GM18519 (cell line): ENCODE data around the gene INSIG1.

Source experiments
- ATAC-seq: cut with Tn5 transposase; IDR thresholded peaks from one replicate; pipeline ENCODE4 v1.9.1; 2021; ENCODE audit warnings: mild to moderate bottlenecking, moderate library complexity; ENCODE audit not compliant: unreplicated experiment, low FRiP score

INSIG1 gene

DNA sequence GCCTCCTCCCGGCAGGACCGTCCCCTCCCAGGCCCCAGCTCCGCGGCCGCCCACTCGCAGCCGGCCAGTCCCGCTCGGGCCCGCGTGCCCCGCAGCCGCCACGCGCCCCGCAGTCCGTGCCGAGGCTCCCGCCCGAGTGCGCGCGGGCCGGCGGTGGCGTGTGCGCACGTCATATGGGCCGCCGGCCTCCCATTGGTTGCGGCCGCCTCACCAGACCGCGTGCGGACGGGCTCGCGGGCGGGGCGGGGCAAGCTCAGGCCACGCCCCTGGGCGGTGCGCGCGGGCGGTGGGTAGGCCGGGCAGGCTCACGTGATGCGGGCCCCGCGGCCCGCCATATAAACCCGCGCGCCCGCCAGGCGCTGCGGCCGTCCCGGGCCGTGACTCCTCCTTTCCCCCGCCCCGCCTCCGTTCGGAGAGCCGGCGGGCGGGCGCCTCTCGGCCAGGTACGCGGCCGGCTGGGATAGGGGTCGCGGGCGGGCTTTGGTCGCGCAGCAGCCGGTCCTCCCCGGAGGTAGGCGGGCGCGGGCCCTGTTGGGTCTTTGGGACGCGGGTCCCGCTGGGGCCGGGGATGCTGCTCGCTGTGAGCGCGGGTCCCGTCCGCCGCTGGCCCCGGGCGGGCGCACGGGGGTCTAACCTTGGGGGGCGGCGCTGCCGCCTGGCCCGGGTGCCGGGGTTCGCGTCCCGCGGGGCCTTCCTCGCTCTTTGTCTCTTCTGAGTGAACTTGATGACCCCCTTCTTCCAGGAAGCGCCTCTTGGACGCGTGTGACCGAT lies at the start of gene INSIG1:
TSS of gene INSIG1 (plus strand) at position 362 of the 771 bp plus-strand sequence. CDS start at position 770, 408 bp downstream.
- peak; percentile 69 for ATAC-seq

DNA sequence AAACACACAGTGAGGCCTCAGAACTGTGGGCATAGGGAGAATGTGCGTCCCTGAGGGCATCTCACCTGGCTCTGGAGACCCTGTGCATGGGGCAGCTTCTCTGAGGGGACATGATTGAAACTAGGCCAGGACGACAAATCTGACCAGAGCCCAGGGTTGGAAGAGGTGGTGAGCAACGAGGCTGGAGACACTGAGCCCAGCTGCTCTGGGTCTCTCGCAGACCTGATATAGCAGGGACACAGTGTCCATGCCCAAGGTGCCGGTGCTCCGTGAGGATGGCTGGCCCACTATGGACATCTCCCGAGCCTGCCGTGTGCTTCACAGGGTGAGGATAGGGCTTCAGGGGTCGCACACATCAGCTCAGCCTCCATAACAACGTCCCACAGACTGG lies 49.3 kb upstream of the INSIG1 start:
- ATAC-seq = no peak

DNA sequence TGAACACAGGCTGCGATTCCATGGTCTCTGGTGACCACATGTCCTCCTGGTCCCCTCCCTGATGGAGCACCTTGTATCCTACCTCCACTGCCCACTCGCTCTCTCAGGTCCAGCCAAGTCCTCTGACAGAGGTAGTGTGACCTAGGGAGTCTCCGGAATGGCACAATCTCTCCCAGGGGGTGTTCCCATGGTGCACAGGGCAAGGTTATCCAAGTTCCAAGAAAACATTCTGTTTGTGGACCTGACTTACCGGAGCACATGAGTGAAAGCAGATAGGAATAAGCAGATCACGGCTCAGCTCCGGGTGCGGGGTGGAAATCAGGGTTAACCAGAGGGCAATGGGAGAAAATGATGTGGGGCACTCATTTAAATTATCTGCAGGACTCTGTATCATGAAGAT lies 45.8 kb upstream of the INSIG1 start:
- ATAC-seq = no peak

DNA sequence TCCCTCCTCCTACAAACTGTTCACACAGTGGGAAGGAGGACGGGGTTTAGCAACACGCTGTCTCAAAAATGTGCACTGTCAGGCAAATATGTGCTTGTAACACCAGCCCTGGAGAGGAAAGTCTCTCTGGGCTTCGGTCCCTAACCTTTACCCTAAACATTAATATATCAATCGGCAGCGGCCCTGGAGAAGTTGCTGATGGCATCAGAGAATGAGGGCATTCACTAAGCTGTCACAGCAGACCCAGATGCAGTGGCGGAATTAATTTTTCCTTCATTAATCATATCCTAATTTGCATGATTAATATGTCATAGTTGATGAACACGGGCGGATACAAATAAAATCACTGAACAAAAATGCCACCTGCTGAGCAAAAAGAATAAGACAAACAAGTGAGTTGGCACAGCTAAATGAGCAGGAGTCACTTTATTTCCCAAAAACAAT lies 45.2 kb upstream of the INSIG1 start:
- no peak for ATAC-seq

DNA sequence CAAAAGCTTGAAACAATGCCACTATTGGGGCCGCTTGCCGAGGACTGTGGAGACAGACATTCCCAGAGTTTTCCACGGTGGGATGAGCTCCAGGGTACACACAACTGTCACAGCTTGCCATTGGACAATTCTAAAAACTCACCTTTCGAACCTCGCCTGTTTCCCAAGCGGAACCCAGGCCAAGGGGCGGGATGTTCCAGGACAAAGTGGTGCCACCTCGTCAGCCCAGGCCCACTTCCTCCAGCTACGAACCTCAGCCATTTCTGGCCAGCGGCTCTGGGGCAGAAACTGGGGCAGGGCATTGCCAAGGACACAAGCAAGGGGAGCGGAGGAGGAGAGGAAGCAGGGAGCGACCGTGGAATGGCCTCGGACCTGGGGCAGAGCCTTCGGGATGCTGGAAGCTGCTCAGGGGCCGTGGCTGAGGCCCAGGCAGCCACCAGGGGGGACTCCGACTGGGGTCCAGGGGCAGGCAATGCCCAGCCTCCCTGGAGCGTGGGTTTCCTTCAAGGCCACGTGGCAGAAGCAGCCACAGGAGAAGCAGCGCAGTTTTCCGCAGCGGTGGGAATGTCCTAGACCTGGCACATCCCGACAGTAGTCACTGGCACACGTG lies 44.7 kb upstream of the INSIG1 start:
- ATAC-seq = no peak

DNA sequence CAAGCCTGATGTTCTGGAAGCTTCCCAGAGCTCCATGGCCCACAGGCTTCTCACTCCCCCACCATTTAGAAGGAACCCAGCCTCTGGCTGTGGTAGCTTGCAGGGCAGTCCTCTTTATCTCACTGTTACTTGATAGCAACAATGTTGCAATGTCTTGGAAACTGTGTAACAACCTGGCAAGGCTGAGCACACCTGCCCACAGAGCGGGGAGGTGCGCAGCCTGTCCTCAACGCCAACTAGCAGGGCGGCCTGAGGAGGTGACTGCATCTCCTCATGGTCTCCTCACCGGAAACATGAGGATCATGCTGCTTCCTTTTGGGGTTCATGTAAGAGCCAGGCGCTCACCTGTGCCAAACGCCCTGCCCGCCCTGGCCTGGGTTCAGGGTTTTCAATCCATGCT lies 43.7 kb upstream of the INSIG1 start:
- ATAC-seq = no peak

DNA sequence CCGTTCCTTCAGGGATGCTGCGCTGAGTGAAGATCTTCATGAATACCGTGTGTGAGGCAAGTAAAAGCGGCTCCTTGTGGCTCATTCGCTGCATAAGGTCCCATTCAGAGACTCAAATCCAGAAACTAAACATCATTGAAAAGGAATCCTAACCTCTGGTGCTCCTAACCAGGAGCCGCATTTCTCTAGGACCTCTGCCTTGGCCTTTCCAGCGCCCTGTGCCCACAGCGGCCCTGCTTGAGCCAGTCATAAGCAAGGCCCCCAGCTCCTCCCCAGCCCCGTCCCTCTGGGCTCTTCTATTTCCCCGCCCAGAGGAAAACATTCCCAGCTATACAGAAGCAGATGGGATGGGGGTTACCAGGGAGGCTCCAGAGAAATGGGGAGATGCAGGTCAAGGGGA lies 42.6 kb upstream of the INSIG1 start:
- no peak for ATAC-seq

DNA sequence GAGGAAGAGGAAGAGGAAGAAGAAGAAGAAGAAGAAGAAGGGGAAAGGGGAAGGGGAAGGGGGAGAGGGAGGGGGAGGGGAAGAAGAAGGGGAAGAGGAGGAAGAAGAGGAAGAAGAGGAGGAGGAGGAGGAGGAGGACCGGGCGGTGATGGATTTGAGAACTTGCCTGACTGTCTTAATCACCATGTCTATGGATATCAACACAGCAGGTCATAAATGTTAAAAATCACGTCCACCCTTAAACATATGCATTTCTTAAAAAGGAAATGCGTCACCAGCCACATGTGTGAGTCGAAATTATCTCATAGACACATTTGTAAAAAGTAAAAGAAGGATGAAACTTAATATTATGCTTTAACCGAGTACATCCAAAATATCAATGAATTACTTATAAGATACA lies 42.1 kb upstream of the INSIG1 start:
- ATAC-seq = no peak

DNA sequence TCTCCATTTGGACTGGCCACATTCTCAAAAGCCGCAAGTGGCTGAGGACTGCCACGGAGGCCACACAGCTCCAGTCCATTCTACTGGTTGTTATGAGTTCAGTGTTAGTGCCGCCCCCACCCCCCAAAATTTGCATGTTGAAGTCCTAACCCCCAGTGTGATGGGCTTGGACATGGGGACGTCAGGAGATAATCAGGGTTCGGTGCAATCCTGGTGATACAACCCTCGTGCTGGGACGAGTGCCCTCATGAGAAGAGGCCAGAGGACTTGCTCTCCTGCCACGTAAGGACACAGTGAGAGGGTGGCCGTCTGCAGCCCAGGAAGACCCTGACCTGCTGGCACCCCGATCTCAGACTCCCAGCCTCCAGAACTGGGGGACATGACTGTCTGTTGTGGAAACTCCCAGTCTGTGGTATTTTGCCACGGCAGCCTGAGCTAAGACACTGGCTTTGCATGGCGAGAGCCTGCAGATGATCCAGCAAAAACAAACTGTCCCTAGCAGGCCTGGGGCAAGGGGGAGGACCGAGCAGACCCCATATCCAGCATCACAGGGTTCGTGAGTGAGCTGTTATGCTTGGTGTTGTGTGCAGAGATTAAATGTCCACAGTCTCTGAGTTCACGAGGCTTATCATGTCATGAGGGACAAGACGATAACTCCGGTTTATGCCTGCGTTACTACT lies 41.5 kb upstream of the INSIG1 start:
- no peak for ATAC-seq

DNA sequence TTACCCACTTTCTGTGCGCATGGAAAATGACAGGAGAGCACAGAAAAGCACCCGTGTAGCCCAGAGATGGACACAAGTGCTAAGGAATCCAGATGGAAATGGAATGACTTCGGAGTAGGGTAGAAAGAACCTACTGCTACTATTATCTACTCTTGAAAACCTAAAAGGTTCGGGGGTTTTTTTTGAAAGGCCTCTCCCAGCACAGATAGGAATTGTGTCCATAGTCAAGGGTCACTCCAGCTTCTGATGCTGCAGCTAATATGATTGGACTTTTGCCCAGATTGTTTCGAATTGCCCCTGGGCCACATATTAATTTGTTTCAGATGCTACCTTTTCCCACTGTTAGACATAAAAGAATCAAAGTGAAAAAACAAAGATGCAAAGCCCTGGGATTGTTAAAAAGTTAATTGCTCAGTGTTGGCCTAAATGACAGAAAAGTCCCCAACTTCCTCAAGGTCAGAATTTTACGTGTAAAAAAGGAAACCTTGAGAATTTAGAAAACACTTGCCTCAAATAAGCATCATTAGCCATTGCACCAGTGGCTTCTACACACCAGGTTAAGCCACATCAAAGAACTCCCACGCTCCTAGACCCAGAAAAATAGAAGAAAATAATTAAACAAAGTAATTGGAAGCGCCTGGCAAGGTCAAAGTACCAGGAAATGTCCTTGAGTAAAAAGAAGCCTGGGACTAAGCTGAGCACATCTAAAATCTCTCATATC lies 40.8 kb upstream of the INSIG1 start:
- no peak for ATAC-seq

DNA sequence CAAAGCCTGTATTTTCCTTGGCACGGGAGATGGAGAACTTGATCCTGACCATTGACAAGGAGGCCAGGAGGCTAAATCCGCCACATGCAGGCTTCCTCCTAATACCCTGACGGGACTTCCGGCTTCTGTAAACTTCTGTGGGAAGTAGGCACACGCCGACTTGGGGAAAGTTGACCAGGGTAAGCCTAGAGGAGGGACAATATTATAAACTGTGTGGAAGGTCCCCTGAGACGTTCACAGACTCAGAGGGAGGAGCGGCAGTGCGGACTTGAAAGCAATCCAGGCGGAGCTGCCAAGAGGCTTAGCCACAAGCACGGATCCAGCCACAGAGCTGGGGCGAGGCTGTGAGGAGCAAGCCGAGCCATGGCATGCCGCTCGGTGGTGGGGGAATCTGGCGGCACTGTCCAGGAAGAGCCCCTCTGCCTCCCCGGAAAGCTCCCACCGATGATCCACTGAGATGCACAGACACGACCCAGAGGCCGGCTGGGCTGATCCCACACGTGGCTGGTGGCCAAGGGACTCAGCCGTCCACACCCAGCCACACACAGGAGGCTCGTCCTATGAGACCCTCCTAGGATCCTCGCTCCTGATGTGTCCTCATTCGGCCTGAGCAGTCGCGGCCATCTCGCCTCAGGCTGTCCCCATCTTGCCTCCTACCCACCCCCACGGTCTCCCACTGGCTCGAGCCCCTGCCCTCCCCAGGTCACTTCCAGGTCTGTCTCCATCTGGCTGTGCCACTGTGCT lies 40.0 kb upstream of the INSIG1 start:
- ATAC-seq = no peak

DNA sequence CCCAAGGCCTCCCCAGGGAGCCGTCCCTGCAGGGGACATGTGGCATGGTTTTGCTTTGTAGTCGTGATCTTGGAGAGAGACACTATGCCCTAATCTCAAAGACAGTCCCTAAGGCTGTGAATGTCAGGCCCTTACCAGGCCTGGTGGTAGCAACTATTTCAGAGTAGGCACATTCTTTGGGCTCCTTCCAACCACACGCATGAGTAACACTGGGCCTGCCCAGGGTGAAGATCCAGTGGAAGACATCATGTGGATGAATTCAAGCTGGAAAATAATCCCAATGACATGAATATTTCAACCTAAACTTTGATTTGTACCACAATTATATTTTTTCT lies 39.5 kb upstream of the INSIG1 start:
- no peak for ATAC-seq

DNA sequence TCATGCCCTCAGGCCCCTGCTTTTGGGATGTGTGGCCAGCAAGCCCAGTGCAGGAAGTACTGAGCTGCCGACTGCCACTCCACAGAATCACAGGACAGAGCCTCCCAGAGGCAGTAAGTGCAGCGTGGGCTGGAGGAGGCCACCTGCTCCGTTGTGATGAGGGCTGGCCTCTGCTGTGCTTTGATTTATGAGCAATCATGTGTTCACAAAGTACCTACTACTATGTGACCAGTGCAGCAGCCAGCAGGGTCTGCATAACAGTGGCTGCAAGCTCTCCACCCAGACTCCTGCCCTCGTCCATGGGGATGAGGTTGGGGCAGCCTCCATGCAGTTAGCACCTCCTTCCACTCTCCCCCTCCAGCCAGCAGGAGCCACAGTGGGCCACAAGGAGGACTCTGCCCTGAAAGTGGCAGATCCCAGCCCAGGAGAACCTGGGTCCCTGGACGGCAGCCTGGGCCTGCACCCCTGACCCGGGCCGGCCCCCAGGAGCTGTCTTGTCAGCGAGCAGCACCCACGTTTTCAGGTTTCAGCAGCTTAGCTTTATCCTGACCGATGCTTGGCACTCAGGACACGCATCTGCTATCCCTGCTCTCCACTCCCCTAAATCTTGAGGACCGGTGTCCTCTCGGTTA lies 37.7 kb upstream of the INSIG1 start:
- ATAC-seq = no peak

DNA sequence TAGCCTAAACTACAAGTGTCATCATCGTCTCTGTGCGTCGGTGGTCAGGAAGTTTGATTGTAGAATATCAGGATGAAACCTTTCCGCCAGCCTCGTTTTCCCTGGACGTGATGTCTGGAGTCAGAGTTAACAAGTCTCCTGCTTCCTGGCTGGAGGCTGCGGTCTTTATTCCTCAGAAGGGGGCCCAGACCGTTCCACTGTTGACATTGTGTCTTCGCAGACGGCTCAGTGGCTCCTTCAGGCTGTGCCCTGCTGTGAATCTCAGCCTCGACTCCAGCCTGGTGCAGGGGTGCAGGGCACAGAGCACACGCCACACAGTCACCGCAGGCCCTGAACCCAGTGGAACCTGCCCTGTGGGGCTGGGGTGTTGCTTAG lies 37.2 kb upstream of the INSIG1 start:
- ATAC-seq = no peak

DNA sequence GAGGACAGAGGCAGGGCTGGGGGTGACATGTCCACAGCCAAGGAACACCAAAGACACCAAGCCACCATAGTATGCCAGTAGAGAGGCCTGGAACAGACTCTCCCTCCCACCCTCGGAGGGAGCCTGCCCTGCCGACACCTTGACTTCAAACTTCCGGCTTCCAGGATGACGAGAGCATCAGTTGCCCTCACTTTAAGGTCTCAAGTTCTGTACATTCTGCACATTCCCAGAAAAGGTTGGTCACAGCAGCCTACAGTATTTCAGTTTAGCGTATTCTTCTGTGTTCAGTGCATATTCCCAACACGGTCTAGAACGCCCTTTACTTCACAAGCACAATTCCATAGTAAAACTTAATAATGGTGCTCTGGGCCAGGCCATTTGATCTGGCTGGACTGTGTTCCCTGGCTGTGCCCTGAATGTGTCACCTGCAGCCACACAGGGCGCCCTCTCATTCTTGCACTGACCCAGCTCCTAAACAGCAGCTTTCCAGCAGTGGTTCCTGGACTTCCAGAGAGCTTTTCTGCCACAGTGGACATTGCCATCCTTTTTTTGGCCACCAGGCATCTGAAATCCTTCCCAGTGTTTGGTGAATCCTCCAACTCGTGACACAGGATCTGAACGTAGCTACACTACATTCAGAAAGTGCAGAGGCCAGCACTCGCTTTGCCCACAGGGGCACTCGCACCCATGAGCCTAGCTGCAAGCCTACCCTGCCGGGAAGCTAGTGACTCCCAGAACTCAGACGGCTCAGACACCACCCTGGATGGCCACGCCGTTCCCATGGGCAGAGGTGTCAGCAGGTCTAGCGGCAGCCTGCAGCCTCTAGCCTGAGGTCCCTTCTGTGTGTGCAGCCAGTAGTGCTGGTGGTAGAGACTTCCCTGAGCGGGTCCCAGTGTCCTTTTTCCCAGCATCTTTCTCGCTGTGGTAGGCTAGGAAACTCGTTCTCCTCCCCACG lies 36.4 kb upstream of the INSIG1 start:
- ATAC-seq = no peak

DNA sequence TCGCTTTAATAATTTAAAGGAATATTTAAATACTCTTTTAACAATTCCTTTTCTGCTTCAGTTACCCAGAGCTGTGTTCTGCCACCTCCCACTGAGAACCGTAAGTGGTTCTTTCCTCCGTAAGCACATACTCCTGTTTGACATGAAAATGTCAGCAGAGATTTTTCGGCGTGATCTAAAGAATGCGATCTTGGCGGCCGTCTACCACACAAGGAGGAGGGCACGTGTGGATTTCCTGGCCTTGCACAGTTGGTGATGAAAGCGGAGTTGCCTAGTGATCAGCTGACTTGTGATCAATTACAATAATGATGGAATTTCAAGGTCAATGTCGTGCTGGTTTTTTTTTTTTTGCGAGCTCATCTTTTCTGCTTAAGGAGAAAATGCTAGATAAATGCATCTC lies 35.6 kb upstream of the INSIG1 start:
- no peak for ATAC-seq

DNA sequence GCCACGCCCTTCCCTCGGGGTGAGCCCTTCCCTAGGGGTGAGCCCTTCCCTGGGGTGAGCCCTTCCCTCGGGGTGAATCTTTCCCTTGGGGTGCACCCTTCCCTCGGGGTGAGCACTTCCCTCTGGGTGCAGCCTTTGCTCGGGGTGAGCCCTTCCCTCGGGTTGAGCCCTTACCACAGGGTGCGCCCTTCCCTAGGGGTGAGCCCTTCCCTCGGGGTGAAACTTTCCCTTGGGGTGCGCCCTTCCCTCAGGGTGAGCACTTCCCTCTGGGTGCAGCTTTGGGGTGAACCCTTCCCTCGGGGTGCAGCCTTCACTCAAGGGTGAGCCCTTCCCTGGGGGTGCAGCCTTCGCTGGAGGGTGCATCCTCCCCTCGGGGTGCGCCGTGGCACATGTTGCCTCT lies 34.6 kb upstream of the INSIG1 start:
- no peak for ATAC-seq

DNA sequence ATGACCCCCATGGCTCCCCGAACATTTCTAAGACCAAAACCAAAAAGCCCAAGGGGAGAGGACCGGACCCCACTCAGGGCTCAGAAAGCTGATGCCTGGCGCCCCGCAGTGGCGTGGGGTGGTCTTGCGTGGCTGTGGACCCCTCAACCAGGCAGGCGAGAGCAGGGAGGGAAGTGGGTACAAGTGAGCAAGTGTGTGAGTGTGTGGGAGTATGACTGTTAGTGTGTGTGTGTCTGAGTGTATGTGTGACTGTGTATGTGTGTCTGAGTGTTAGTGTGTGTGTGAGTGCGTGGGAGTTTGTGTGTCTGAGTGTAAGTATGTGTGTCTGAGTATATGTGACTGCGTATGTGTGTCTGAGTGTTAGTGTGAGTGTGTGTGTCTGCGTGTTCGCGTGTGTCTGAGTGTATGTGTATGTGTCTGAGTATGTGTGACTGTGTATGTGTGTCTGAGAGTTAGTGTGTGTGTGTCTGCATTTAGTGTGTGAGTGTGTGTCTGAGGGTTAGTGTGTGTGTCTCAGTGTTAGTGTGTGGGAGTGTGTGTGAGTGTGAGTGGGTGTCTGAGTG lies 34.0 kb upstream of the INSIG1 start:
- no peak for ATAC-seq

DNA sequence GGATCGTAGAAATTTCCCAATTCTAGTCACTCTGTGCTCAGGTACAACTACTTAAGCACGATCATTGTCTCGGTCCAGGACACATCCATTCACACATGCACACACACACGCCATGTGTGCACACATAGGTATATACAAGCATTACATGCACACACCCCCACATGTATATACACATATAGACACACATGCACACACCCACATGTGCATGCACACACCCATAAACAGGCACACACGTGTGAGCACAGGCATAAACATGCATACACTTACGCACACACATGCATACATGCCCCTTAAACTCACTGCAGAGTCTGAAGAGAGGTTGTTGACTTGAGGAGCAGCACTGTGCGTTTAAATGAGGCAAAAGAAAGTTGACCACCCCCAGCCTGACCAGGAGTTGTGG lies 32.5 kb upstream of the INSIG1 start:
- no peak for ATAC-seq
